H1 (cell line): ENCODE measurements around the gene NUDT3. TPM values are rescaled to one million over a fixed set of nuclear protein-coding genes. Genes with fewer than 3 reads are reported as not detected.

Source experiments
- CTCF ChIA-PET: fragments of 300-600 bp; sonication (Branson Sonifier 250); formaldehyde crosslinking; loops from one replicate; lab custom pipeline; 2021; ENCODE audit not compliant: partially characterized antibody; lab: Charles Lee
- POLR2A ChIA-PET: fragments of 300-600 bp; sonication (Branson Sonifier 250); formaldehyde crosslinking; loops from one replicate; lab custom pipeline; 2021; ENCODE audit warnings: inconsistent platforms; ENCODE audit not compliant: partially characterized antibody; lab: Charles Lee
- DNase-seq, 2 experiments: peaks; one replicate each; pipeline versions ENCODE4 v3.0.0 to v3.0.0-alpha.2; 2010 to 2022; ENCODE audit warnings: low spot score in 2 of 2, low read depth in 1 of 2, mixed read lengths in 1 of 2
- FAIRE-seq: peaks from 2 replicates; lab custom pipeline; 2011; peaks lifted over from hg19 to GRCh38; lab: Jason Lieb, UNC
- H2AFZ ChIP-seq: 2 replicates; pipeline ENCODE4 v1.8.1; 2012; ENCODE audit warnings: low read length, inconsistent platforms
- H2AK5ac ChIP-seq: 2 replicates; pipeline ENCODE4 v1.6.1; 2013; ENCODE audit warnings: low read depth, low read length
- H2BK120ac ChIP-seq: replicated peaks from 2 replicates; pipeline ENCODE3; 2013; ENCODE audit warnings: low read depth, low read length, inconsistent platforms
- H2BK12ac ChIP-seq: 2 replicates; pipeline ENCODE4 v1.6.1; 2013; ENCODE audit warnings: low read depth, low read length
- H2BK15ac ChIP-seq: 2 replicates; pipeline ENCODE4 v1.6.1; 2013; ENCODE audit warnings: low read length
- H2BK20ac ChIP-seq: 2 replicates; pipeline ENCODE4 v1.6.1; 2013; ENCODE audit warnings: low read length
- H2BK5ac ChIP-seq: 2 replicates; pipeline ENCODE4 v1.6.1; 2013; ENCODE audit warnings: low read depth, low read length
- H3K14ac ChIP-seq: 2 replicates; pipeline ENCODE4 v1.6.1; 2013; ENCODE audit warnings: inconsistent platforms; ENCODE audit not compliant: insufficient read length
- H3K18ac ChIP-seq: 2 replicates; pipeline ENCODE4 v1.6.1; 2013; ENCODE audit warnings: low read length; ENCODE audit errors: extremely low read depth
- H3K23ac ChIP-seq: 2 replicates; pipeline ENCODE4 v1.6.1; 2013; ENCODE audit warnings: inconsistent platforms; ENCODE audit not compliant: insufficient read length
- H3K23me2 ChIP-seq: 2 replicates; pipeline ENCODE4 v1.6.1; 2013; ENCODE audit warnings: low read depth, low read length
- H3K27ac ChIP-seq: 2 replicates; pipeline ENCODE4 v1.6.1; 2011; ENCODE audit warnings: low read depth, low read length, inconsistent platforms
- H3K27me3 ChIP-seq, 4 experiments: replicated peaks in 1 of 4; 1 replicate in 1 of 4; 2 replicates in 3 of 4; pipeline versions ENCODE4 v1.6.1 to v1.8.1; 2011 to 2013; ENCODE audit warnings: low read length in 3 of 4, mild to moderate bottlenecking in 3 of 4, inconsistent platforms in 2 of 4, mixed read lengths in 2 of 4, moderate library complexity in 1 of 4; ENCODE audit not compliant: control insufficient read depth in 3 of 4, insufficient read depth in 3 of 4; ENCODE audit errors: extremely low read depth in 1 of 4
- H3K36me3 ChIP-seq, 4 experiments: 2 replicates each; pipeline versions ENCODE4 v1.6.1 to v1.8.1; 2011 to 2013; ENCODE audit warnings: mild to moderate bottlenecking in 4 of 4, low read length in 3 of 4, moderate library complexity in 2 of 4, control low read depth in 1 of 4, inconsistent platforms in 1 of 4; ENCODE audit not compliant: insufficient read depth in 4 of 4, control insufficient read depth in 2 of 4
- H3K4ac ChIP-seq: replicated peaks from 2 replicates; pipeline ENCODE3; 2013; ENCODE audit warnings: low read length, low read depth, mixed read lengths, inconsistent platforms; ENCODE audit not compliant: insufficient read length
- H3K4me1 ChIP-seq, 4 experiments: replicated peaks in 1 of 4; 1 replicate in 1 of 4; 2 replicates in 3 of 4; pipeline versions ENCODE4 v1.6.1 to v1.8.1; 2011 to 2013; ENCODE audit warnings: low read length in 3 of 4, inconsistent platforms in 2 of 4, mixed read lengths in 1 of 4; ENCODE audit not compliant: insufficient read depth in 4 of 4, control insufficient read depth in 3 of 4
- H3K4me2 ChIP-seq, 2 experiments: 2 replicates each; pipeline versions ENCODE4 v1.6.1 to v1.8.1; 2011 to 2013; ENCODE audit warnings: low read depth in 2 of 2, low read length in 2 of 2, control low read depth in 1 of 2, inconsistent platforms in 1 of 2, mild to moderate bottlenecking in 1 of 2; ENCODE audit not compliant: insufficient read depth in 1 of 2
- H3K4me3 ChIP-seq, 4 experiments: fragments of 200-600, 300-600 bp in 1 of 4; sonication (generic), shearing (Covaris generic), sonication (Bioruptor Twin) in 1 of 4; 2 replicates each; pipeline versions ENCODE4 v1.5.1 to v1.8.1; 2011 to 2016; ENCODE audit warnings: low read length in 4 of 4, low read depth in 3 of 4, control low read depth in 2 of 4, inconsistent platforms in 2 of 4, mild to moderate bottlenecking in 2 of 4, mixed read lengths in 1 of 4, moderate library complexity in 1 of 4; ENCODE audit not compliant: insufficient read depth in 2 of 4; ENCODE audit errors: extremely low read depth in 1 of 4
- H3K56ac ChIP-seq: replicated peaks from 2 replicates; pipeline ENCODE3; 2013; ENCODE audit warnings: low read depth, mild to moderate bottlenecking, mixed read lengths, low read length, inconsistent platforms; ENCODE audit not compliant: insufficient read length
- H3K79me1 ChIP-seq: 2 replicates; pipeline ENCODE4 v1.6.1; 2013; ENCODE audit warnings: low read depth, low read length, control low read depth
- H3K79me2 ChIP-seq, 2 experiments: 2 replicates each; pipeline versions ENCODE4 v1.6.1 to v1.8.1; 2012 to 2013; ENCODE audit warnings: low read length in 2 of 2, mild to moderate bottlenecking in 2 of 2, inconsistent platforms in 1 of 2; ENCODE audit not compliant: insufficient read depth in 2 of 2, control insufficient read depth in 1 of 2
- H3K9ac ChIP-seq, 4 experiments: replicated peaks in 1 of 4; 1 replicate in 1 of 4; 2 replicates in 3 of 4; pipeline versions ENCODE4 v1.6.1 to v1.8.1; 2011 to 2013; ENCODE audit warnings: low read depth in 3 of 4, low read length in 3 of 4, control low read depth in 2 of 4, mild to moderate bottlenecking in 2 of 4, moderate library complexity in 2 of 4, inconsistent platforms in 1 of 4; ENCODE audit errors: extremely low read depth in 1 of 4
- H3K9me3 ChIP-seq, 2 experiments: 2 replicates each; pipeline versions ENCODE4 v1.6.1 to v1.8.1; 2012 to 2013; ENCODE audit warnings: mild to moderate bottlenecking in 2 of 2, moderate library complexity in 2 of 2, control low read depth in 1 of 2, inconsistent platforms in 1 of 2, low read depth in 1 of 2, low read length in 1 of 2, mixed read lengths in 1 of 2; ENCODE audit not compliant: insufficient read depth in 2 of 2
- H4K20me1 ChIP-seq, 2 experiments: replicated peaks in 1 of 2; 2 replicates each; pipeline versions ENCODE3 to v1.8.1; 2011 to 2013; ENCODE audit warnings: inconsistent platforms in 2 of 2, low read length in 2 of 2, mild to moderate bottlenecking in 1 of 2; ENCODE audit not compliant: insufficient read depth in 2 of 2, control insufficient read depth in 1 of 2
- H4K5ac ChIP-seq: 2 replicates; pipeline ENCODE4 v1.6.1; 2013; ENCODE audit warnings: low read length, low read depth, mixed read lengths, inconsistent platforms; ENCODE audit not compliant: insufficient read length
- H4K8ac ChIP-seq: 2 replicates; pipeline ENCODE4 v1.8.0; 2013; ENCODE audit warnings: mild to moderate bottlenecking, moderate library complexity, low read length, inconsistent platforms; ENCODE audit not compliant: insufficient read depth; ENCODE audit errors: extremely low read depth
- H4K91ac ChIP-seq: replicated peaks from 2 replicates; pipeline ENCODE3; 2013; ENCODE audit warnings: low read length, mixed read lengths, inconsistent platforms; ENCODE audit not compliant: insufficient read length
- ASH2L ChIP-seq: fragments of 200-600, 300-600 bp; sonication (generic); IDR thresholded peaks from one replicate; pipeline ENCODE4 v1.7.1; 2017; ENCODE audit warnings: low read length
- CHD1 ChIP-seq: IDR thresholded peaks from 2 replicates; pipeline ENCODE4 v1.6.1; 2012; ENCODE audit warnings: low read depth, low read length, improper control_type of control experiment
- GTF2F1 ChIP-seq: IDR thresholded peaks from 2 replicates; pipeline ENCODE4 v1.6.1; 2012; ENCODE audit warnings: low read depth, low read length, improper control_type of control experiment, borderline replicate concordance
- RBBP5 ChIP-seq: IDR thresholded peaks from 2 replicates; pipeline ENCODE4 v1.7.1; 2012; ENCODE audit warnings: low read depth, mild to moderate bottlenecking, inconsistent platforms, low read length, moderate library complexity, borderline replicate concordance
- RNF2 ChIP-seq: fragments of 200-900, 300-1000 bp; sonication (generic); IDR thresholded peaks from 2 replicates; pipeline ENCODE4 v1.7.1; 2016; ENCODE audit warnings: borderline replicate concordance, low read depth, mild to moderate bottlenecking, antibody characterized with exemption, low read length; ENCODE audit not compliant: poor library complexity, severe bottlenecking; ENCODE audit errors: missing control alignments
- SRF ChIP-seq: IDR thresholded peaks from 2 replicates; pipeline ENCODE4 v1.6.1; 2011; ENCODE audit warnings: mild to moderate bottlenecking, low read depth, low read length, moderate library complexity
- TEAD4 ChIP-seq: IDR thresholded peaks from 2 replicates; pipeline ENCODE4 v1.6.1; 2012; ENCODE audit warnings: low read depth, low read length, inconsistent platforms, mixed read lengths
- WGBS, 2 experiments: shearing (Covaris generic) in 1 of 2; methylation state at CpG; one replicate each; pipeline versions ENCODE4 v1.1.6 to v1.1.7; 2013 to 2015; ENCODE audit warnings: low lambda C conversion rate in 2 of 2, mixed read lengths in 2 of 2, inconsistent platforms in 1 of 2, low coverage in 1 of 2, missing lambda C conversion rate in 1 of 2; ENCODE audit not compliant: insufficient replicate concordance in 2 of 2, insufficient coverage in 1 of 2, insufficient read length in 1 of 2; ENCODE audit errors: extremely low coverage in 1 of 2, missing lambda C conversion rate in 1 of 2; 5-methylcytosine and 5-hydroxymethylcytosine counted together
- polyA plus RNA-seq, 7 experiments: library from polyadenylated mRNA; depleted of rRNA in 3 of 7; stranded (reverse) in 5 of 7; unstranded in 2 of 7; fragments of >200 nt in 5 of 7; fragments of 200-250 nt in 2 of 7; gene quantifications; 1 replicate in 5 of 7; 2 replicates in 1 of 7; 4 replicates in 1 of 7; pipeline versions ENCODE4 v1.2.1 to v1.2.3, GENCODE V29; 2011 to 2013; ENCODE audit warnings: missing spikeins in 2 of 7, mixed read lengths in 2 of 7
- total RNA-seq: library from RNA; stranded (reverse); fragmentation: NEBNext Ultra II Directional; extraction: Animal tissue kit (Norgen Biotek cat#: 25700); gene quantifications from 2 replicates; pipeline ENCODE4 v1.2.1, GENCODE V29; 2021

The NUDT3 gene
- total and polyA plus RNA-seq, 2 of the 8 experiments (the other 6 are each of a cell fraction or from before 2014, with no cell fraction given): 14.1 to 36.9 TPM

GRCh38 chr6:34346175-34347119 is 46.0 kb downstream of the NUDT3 start:
- no peak overlapping the region for H4K91ac ChIP-seq
- no peak overlapping the region for H2AK5ac ChIP-seq
- H2BK12ac ChIP-seq: no peak overlapping the region
- H3K4me1 ChIP-seq: no peaks in the 10 kb centered on the region
- H3K23ac ChIP-seq: no peak overlapping the region
- H4K8ac ChIP-seq: no peak overlapping the region
- ChIA-PET POLR2A (interaction anchor here (0.6 kb wide), 1 partner anchor 21 kb away, joined by 3 read pairs; no protein-coding TSS in a partner anchor), CTCF (interaction anchor here (0.6 kb wide), 1 partner anchor 1140 kb away, joined by 3 read pairs; no protein-coding TSS in a partner anchor)
- no peaks in the 10 kb centered on the region for H3K9me3 ChIP-seq
- peaks cover 0 to 38% of the 10 kb centered on the region in 2 experiments; a peak in 2 of 4 replicates for H3K79me2 ChIP-seq
- no peaks in the 10 kb centered on the region for H3K27me3 ChIP-seq
- H3K56ac ChIP-seq: no peak overlapping the region
- no peaks in the 10 kb centered on the region; the same call in 1 of the 2 replicates for H3K79me1 ChIP-seq
- 98% methylated on average over 9 of the region's 9 CpGs; no CpG with 5 or more reads in 1 of the 2 experiments for WGBS, 2 experiments
- H2BK5ac ChIP-seq: no peak overlapping the region
- H3K14ac ChIP-seq: no peak overlapping the region
- no peak overlapping the region for H3K18ac ChIP-seq
- H3K4me3 ChIP-seq: no peak overlapping the region
- no peak overlapping the region for H2AFZ ChIP-seq
- H2BK15ac ChIP-seq: no peak overlapping the region
- H4K20me1 ChIP-seq: peaks cover 0 to 6% of the 10 kb centered on the region in 2 experiments
- no peak overlapping the region for H3K9ac ChIP-seq
- no peak overlapping the region for H3K4ac ChIP-seq
- H4K5ac ChIP-seq: no peak overlapping the region
- FAIRE-seq (no peak), DNase-seq (no peak)
- no peak overlapping the region for H2BK20ac ChIP-seq
- no peak overlapping the region for H3K27ac ChIP-seq
- no peak overlapping the region for H2BK120ac ChIP-seq
- no peaks in the 10 kb centered on the region for H3K23me2 ChIP-seq
- no peak overlapping the region for H3K4me2 ChIP-seq
- peaks cover 0 to 3% (median 0%) of the 10 kb centered on the region in 4 experiments; a peak in 1 of 8 replicates for H3K36me3 ChIP-seq
- TF ChIP-seq GTF2F1: no peak
- TF ChIP-seq RBBP5: no peak
- no peak for TF ChIP-seq CHD1
- no peak for TF ChIP-seq TEAD4
- no peak for TF ChIP-seq RNF2
- no peak for TF ChIP-seq ASH2L
- no peak for TF ChIP-seq SRF
